Non-pigmented ciliary epithelial cell (primary cell): ENCODE results near the gene SLC39A8.

Source experiments
- DNase-seq: peaks from one replicate; pipeline ENCODE4 v3.0.0-alpha.2; 2010; ENCODE audit warnings: low read depth

Gene SLC39A8

DNA sequence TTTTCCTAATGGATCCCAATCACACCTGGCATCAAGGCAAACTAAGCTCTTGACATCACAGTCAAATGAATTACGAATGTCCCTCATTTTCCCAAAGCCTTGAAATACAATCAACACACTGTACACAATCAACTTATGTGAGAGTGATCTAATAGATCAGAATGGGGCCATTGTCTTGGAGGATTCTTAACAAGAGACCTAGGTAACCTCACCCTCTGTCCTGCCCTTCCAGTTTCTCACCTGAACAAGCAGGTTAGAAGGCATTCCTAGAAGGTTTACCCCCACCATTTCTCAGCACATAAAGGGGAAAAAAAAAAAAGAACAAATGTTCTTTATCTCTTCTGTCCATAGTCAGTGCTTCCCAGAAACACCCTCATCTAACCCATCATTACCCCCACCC lies 6.3 kb downstream of the SLC39A8 start:
- no peak for DNase-seq

DNA sequence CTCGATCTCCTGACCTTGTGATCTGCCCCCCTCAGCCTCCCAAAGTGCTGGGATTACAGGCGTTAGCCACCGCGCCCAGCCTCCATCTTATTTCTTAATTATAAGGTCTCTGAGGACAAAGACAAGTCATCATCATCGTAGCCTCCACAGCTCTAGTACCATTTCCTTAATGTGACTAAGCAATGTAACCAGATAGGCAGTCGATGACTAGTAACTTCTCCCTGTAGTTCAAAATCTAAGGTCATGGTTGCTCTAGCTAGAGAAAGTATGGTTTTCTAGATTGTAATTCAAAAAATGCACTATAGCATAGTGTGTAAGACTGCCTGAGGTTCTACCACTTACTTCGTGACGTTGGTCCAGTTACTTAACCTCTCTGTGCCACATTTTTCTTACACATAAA lies 6.9 kb downstream of the SLC39A8 start:
- no peak for DNase-seq

DNA sequence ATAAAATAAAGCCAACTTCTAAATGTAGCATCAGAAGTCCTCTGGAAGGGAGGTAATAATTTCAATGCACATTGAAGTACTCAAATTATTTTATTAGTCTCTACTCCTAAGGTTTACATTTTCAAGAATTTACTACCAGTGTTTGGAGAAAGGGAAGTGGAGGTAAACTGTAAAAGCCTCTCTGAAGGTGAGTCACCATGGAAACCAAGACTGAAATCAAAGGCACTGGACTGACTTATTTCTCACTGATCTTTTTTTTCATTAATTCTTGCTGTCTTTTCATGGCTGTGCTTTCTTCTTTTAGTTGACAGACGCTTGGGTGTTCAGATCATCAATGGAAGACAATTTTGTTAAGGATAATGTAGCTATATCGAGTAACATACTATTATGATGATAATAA lies 9.7 kb downstream of the SLC39A8 start:
- DNase-seq, result no peak

DNA sequence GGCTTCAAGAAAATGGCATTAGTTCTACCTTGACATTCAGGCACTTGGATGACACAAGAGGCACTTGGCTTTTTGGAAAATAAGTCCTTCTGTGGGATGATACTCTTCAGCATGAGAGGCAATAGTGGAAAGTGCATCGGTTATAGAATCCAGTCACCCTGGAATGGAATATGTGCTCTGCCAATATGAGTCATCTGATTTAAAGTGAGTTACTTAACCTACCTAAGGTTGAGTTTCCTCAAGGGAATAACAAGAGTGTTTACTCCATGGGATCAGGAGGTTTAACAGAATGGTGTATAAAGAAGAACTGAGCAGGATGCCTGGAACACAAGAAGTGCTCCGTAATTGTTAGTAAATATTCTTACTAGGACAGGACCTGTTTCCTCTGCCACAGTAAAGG lies 10.7 kb downstream of the SLC39A8 start:
- no peak for DNase-seq

DNA sequence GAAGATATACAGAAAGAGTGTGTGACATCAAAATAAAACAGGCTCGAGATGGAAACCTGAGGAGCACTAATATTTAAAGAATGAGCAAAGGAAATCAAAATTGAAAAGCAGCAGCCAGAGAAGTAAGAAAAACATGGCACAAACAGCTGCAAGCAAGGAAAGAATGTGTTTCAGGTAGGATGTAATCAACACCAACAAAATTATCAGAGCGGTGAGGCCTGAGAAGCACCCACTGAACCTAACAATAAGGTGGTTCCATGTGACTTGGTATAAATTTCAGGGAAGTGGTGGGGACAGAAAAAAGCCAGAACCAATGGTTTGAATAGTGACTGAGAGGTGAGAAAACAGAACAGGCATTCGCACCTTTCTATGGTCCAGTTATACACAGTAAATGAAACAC lies 11.5 kb downstream of the SLC39A8 start:
- DNase-seq, result no peak

DNA sequence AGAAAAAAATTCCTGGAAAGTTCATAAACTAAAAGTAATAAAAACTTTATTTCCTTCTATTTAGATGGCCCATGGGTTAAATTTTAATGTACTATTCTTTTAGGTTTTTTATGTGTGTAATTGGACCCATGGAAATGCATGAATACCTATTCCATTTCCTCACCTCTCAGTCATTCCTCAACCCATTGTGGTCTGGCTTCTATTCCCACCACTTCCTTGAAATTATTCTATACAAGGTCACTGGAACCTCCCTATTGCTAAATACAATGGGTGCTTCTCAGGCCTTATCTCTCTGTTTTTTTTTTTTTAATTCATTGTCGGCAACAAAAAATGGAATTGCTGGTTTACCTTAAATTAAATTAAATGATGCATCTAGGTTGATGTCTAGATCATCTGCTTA lies 17.2 kb downstream of the SLC39A8 start:
- DNase-seq, result no peak

DNA sequence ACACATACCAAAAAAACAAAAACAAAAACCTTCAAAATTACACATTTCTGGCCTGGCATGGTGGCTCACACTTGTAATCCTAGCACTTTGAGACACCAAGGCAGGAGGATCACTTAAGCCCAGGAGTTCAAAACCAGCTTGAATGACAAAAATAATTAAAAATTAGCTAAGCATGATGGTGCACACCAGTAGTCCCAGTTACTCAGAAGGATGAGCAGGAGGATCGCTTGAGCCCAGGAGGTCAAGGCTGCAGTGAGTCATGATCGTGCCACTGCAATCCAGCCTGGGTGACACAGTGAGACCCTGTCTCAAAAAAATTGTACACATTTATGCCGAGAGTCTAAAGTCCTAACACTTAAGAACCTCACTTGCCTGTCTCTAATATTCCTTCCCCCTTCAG lies 18.3 kb downstream of the SLC39A8 start:
- no peak for DNase-seq

DNA sequence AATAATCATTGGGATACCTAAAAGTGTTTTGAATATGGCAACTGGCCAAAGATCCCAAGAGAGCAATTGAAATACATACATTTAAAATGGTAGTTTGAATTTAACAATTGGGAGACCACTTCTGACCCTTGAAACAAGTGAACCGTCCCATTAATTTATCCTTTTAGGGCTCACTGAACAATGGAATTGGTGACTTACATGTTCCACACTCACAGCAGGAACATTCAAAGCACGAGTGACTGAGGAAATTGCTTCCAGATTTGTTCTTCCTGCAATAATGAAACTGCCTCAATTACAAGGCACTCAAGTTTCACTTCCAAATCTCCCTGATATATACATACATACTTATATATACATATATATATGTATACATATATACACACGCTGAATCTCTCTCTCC lies 20.6 kb downstream of the SLC39A8 start:
- DNase-seq, result no peak

DNA sequence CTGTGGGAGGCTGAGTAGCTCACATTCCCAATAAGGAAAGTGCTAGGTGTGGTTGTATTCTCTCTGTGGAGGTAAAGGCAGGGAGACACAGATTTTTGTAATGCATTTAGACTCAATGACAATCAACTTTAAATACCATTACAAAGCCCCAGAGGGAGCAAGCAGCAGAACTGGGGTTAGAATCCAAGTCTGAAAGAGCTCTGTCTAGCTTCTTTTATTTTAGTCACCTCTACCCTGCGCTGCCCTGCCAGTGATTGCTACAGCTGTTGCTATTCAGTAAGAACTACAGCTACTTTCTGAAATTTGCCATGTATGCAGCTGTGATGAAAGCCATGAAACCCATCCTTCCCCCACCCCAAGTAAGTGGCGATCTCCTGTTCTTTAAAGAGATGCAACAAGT lies 22.5 kb downstream of the SLC39A8 start:
- DNase-seq, result no peak

DNA sequence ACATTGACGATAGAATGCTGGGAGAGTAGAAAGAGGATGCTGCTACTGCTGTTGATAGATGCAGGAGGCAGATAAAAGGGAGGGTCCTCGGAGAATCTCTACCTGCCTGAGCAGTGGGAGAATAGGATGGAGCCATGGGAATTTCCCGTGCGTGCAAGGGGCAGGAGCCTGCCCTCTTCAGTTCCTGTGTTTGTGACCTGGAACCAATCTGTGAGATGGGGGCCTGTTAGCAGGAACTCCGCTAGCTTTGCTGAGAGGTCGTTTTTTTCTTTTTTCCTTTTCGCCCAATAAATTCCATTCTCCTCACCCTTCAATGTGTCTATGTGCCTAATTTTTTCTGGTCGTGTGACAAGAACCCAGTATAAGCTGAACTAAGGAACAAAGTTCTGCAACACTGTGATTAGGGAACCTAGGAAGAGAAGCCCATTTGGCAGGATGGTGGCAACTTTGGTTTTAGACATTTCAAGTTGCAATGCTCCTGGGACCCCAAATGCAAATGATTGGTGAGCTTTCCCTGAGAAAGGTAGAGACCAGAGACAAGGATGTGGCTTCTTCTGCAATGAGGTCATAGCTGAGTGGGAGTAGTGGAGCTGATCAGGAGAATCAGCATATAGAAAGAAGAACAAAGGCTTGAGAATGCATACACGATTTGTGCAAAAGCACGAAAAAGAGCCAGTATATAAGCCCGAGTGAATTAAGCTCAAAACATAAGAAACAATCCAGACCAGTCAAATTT lies 23.9 kb downstream of the SLC39A8 start:
- DNase-seq, result no peak

DNA sequence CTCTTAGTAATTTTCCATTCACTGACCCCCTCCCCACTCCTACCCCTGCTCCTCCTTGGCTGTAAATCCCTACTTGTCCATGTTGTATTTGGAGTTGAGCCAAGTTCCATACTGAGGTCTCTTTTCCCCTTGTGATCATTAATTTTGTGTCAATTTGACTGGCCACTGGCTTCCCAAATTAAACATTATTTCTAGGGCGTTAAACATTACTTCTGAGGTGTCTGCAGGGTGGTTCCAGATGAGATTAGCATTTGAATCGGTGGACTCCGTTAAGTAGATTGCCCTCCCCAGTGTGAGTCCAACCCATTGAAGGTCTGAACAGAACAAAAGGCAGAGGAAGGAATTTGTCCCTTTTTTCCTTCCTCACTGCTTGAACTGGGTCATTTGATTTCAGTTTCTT lies 25.7 kb downstream of the SLC39A8 start:
- DNase-seq, result no peak

DNA sequence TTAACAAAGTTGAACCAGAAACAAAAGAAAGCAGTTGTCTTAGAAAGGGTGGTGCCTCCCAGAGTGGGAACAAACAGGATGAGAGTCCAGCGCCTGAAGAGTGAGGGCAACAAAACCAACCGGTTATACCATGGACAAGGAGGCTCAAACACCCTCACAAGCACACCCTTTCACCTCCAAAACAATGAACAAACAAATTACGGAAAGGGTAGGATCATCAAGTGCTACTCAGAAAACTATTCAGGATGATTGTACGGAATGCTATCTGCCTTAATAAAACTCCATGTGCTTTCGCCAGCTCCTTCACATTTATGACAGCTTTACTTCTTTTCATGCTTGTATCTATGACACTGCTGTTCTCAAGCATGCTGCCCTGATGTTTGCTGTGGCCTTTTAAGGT lies 26.8 kb downstream of the SLC39A8 start:
- no peak for DNase-seq

DNA sequence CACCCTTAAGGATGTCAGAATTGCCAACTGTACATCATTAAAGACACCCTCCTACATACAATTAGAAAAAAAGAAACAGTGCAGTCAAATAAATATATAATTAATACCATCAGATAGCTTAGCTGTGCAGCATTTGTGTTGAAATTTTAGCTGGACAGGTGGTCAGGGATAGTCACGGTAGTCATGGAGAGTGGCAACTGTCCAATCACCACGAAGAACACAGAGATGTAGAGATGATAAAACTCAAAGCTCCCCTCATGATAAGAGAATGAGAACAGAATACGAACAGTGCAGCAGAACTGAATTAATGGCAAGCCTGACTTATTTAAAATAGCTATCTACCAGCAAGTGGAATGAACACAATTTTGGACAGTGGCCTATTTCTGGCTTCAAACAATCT lies 27.2 kb downstream of the SLC39A8 start:
- no peak for DNase-seq

DNA sequence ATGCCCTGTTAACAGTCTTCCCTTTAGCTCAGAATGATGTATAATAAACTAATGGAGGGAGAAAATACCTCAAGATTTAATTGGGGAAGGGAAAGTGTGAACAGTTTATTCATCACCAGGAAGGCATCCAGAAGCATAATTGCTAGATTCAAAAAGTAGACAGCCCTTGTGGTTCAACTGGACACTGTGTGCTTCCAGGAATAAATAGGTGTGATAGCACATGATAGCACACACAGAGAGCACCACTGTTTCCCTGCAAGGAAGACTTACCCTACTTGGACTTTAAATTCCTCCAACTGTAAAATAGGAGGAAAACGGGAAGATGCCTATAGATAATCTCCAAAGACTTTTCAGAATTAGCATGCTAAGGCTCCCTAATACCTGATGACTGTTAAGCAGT lies 27.8 kb downstream of the SLC39A8 start:
- DNase-seq, result no peak

DNA sequence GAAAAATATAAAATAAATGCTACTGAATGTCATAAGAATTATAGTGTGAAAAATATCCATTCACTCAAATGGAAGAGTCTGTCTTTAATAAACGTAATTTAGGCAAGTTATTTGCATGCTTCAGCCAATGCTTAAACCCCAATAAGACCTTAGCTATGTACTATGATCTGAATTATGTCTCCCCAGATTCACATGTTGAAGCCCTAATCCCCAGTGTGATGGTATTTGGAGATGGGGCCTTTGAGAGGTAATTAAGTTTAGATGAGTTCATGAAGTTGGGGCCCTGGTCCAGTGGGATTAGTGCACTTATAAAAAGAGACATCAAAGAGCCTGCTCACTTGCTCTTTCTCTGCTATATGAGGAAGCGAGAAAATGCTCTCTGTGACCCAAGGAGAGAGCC lies 28.7 kb downstream of the SLC39A8 start:
- DNase-seq, result no peak

DNA sequence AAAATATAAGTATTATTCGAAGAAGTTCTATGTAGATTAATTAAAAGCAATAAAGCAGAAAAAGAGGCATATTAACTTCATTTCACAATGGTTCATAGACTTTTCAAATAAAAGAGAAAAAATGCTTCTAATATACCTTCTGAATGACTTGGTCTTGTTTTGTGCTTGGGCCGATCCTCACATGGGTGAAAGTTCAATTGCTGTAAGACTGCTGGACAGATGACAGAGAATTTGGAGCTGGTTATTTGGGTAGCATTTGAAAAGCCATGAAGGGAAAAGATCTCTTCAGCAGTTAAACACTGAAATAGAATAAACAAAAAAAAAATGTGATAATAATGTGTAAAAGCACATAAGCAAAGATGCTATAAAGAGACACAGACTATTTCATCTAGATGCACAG lies 29.8 kb downstream of the SLC39A8 start:
- no peak for DNase-seq

DNA sequence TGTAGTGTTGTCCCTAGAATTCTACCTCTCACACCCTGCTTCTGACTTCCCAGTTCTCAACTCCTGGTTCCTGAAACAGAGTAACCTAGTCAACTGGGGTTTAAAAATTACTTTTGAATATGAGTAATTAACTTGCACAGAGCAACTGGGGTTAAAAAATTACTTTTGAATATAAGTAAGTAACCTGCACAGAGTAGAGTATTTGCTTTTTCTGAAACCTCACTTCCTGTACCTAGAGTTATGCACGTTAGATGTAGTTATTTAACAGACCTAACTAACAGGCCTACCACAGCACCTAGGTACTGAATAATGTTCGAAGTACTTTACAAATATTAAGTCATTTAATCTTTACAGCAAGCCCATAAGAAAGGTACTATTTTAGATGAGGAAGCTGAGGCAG lies 32.9 kb downstream of the SLC39A8 start:
- DNase-seq, result no peak

DNA sequence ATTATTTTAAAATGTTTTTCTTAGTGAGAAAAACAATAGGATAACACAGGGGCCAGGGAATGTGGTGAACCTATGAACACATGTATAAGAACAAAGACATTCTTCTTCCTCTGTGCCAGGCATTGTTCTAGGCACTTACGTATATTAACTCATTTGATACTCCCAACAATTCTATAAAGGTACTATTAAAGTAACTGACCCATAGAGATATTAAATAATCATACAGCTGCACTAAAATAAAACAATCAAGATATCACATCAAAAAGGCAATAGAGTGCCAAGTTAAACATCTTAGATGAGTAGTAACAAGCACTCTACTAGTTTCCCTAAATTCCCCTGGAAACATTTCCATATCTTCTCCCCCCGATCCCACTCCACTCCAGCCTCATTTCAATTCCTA lies 33.4 kb downstream of the SLC39A8 start:
- DNase-seq, result no peak

DNA sequence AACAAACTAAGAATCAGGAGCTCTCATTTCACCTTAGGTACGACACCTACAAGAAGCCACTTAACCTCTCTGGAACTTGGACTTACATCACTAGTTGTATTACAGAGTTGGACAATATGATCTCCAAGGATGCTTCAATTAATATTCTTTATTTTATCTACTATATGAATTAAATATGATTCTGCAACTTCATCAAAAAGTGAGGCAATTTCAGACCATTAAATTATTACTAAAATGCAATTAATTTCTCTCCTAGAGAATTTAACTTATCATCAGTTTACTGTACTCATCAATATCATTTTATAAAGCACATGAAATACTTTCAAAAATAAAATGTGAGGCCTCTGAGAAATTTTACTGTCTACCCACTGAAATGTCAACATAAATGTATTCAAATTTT lies 33.9 kb downstream of the SLC39A8 start:
- no peak for DNase-seq

DNA sequence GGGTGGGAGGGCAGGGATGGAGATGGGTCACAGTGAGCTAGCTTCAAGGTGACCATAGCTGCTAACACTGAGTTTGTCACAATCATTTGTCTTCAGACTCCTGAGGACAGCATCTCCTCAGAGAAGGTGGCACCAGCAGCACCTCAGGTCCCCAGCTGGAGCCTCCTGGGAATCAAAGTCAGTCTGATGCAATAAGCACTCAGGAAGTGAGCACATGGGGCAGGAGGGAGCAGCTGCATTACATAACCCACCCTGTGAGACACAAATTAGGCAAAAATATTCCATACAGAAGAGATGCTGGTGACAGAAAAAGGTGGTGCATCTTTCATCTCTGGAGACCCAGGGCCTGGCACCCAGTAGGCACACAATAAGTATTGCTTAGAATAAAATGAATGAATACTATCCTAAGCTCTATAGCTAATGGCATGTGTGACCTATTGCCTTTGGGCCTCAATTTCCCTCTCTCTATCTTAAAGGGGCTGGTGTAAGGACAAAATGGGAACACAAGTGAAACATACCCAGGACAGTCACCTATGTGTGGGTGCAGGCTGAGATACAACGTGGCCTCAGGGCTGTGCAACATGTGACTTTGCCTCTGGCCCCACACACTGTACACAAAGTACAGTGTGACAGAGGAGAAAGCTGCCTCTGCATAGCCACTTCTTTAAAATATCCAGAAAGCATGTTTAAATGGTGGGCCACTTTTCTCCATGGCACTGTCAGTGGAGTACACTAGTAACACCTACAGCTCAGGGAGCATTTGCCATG lies 37.1 kb downstream of the SLC39A8 start:
- no peak for DNase-seq

DNA sequence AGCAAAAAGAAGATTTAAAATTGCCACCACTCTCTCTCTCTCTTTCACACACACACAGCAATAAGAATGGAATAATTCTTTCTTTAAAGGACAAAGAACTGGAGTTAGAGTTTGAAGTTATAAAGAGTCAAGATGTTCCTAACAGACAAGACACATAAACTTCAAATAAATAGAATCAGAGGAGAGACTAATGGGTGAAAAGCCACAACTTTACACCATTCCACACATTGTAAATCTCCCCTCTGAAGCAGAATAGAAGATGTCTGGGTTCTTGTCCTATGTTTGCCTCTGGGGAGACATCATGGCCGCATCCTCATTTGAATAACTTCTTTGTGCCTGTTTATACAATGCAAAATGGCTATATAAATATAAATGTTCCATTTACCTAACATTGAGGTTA lies 39.6 kb downstream of the SLC39A8 start:
- DNase-seq, result no peak

DNA sequence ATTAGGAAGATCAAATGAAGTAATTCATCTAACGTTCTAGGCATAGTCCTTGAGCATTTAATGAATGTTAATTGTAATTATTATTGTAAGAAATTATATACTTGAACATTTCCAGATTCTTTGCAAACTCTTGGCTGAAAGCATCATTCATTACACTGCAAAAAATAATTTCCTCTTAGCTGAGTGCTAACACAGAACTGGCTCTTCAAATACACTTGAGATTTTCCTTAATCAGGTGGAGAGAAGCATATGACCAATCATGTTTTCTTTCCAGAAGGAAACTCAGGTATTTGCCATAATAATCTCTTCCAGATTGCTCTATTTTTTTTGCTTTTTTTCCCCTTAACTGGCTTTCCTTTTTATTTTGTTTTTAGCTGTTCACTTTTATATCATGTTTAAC lies 42.5 kb downstream of the SLC39A8 start:
- DNase-seq, result no peak

DNA sequence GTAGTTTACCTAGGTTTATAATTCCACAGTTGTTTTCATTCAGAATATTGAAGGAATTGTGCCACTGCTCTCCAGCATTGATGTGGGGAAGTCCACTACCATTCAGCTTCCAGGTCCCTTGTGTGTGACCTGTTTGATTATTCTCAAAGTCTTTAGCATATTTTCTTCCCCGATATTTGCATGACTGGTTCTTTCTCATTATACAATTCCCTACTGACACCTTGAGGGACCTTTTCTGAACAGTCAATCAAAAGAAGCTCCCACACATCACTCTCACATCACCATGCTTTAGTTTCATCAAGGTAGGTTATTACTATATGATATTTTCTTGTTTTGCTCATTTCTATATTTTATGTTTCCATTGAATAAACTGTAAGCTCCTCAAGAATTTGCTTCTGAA lies 44.1 kb downstream of the SLC39A8 start:
- no peak for DNase-seq
